RWPE1 (cell line): Measurements from ENCODE around the gene ECSCR.

ENCODE experiments used
- CTCF ChIA-PET: fragments of 350-600 bp; sonication (Branson Sonifier 250); formaldehyde crosslinking; extraction: SDS; loops from one replicate; lab custom pipeline; 2021; lab: Yijun Ruan, JAX
- POLR2A ChIA-PET: fragments of 400-600 bp; formaldehyde crosslinking; extraction: SDS; loops from one replicate; lab custom pipeline; 2020; ENCODE audit warnings: antibody characterized with exemption; ENCODE audit not compliant: low non-redundant PET; lab: Yijun Ruan, JAX
- DNase-seq: peaks from one replicate; pipeline ENCODE4 v3.0.0; 2012; ENCODE audit warnings: low spot score
- H3K27ac ChIP-seq: fragments of 450-650 bp; 2 replicates; pipeline ENCODE4 v1.5.1; 2017
- CTCF ChIP-seq: fragments of 450-650 bp; conservative IDR thresholded peaks from 2 replicates; pipeline ENCODE4 v1.5.1; 2017; ENCODE audit warnings: low read depth, mild to moderate bottlenecking

ECSCR gene

GRCh38 chr5:139461176-139461575 is 1.4 kb downstream of the ECSCR start:
- no peak for TF ChIP-seq CTCF
- ChIA-PET POLR2A (no interaction called here), CTCF (interaction anchor here (0.7 kb wide), 1 partner anchor 45 kb away, joined by 3 read pairs; no protein-coding TSS in a partner anchor)
- no peak for DNase-seq
- H3K27ac ChIP-seq: no peak overlapping the region

GRCh38 chr5:139460455-139460854 is 2.1 kb downstream of the ECSCR start:
- POLR2A ChIA-PET: no interaction called here
- no peak overlapping the region for H3K27ac ChIP-seq
- TF ChIP-seq CTCF: no peak
- CTCF ChIA-PET: no interaction called here
- DNase-seq: no peak

- no peak overlapping the region for H3K27ac ChIP-seq
- TF ChIP-seq CTCF: no peak
- DNase-seq: no peak
- CTCF ChIA-PET: no interaction called here
- POLR2A ChIA-PET: no interaction called here
Measured at GRCh38 chr5:139459451-139459934, 3.0 kb downstream of the ECSCR start.

GRCh38 chr5:139458580-139459407 is 3.7 kb downstream of the ECSCR start:
- H3K27ac ChIP-seq: no peak overlapping the region
- TF ChIP-seq CTCF: no peak
- no peak for DNase-seq
- ChIA-PET POLR2A (interaction anchor here (0.7 kb wide), 1 partner anchor 573 kb away, joined by 7 read pairs; no protein-coding TSS in a partner anchor), CTCF (interaction anchor here (0.6 kb wide), 1 partner anchor 173 kb away, joined by 3 read pairs; no protein-coding TSS in a partner anchor)

- DNase-seq: no peak
- TF ChIP-seq CTCF: no peak
- H3K27ac ChIP-seq: no peak overlapping the region
- ChIA-PET POLR2A (no interaction called here), CTCF (interaction anchor here (0.6 kb wide), 1 partner anchor 174 kb away, joined by 3 read pairs; no protein-coding TSS in a partner anchor)
Measured at GRCh38 chr5:139457653-139458306, 4.8 kb downstream of the ECSCR start.

- DNase-seq: no peak
- no peak for TF ChIP-seq CTCF
- POLR2A ChIA-PET: no interaction called here
- H3K27ac ChIP-seq: peak overlapping the region; percentile 21; the same call in 1 of the 2 replicates
- CTCF ChIA-PET: no interaction called here
Measured at GRCh38 chr5:139457241-139457640, 5.3 kb downstream of the ECSCR start.
